ENCODE results near the gene COMT. TPM values are rescaled to one million over a fixed set of nuclear protein-coding genes. Genes with fewer than 3 reads are reported as not detected.

The COMT gene
- total RNA-seq, 1 donor from 2014 or later, result 146 TPM

- ATAC-seq, result peak; percentile 78
Observed at GRCh38 chr22:19984201-19984753, 42.7 kb downstream of the COMT start.

- ATAC-seq, result no peak
Observed at GRCh38 chr22:19984851-19985811, 43.6 kb downstream of the COMT start.

GRCh38 chr22:19986011-19986409 lies 44.4 kb downstream of the COMT start:
- ATAC-seq, result no peak

- ATAC-seq, result peak; percentile 68
Observed at GRCh38 chr22:19986410-19987341, 45.1 kb downstream of the COMT start.

- no peak for ATAC-seq
Observed at GRCh38 chr22:19987394-19988306, 46.1 kb downstream of the COMT start.

GRCh38 chr22:19988331-19988808 lies 46.8 kb downstream of the COMT start:
- ATAC-seq, result no peak

GRCh38 chr22:19988965-19989724 lies 47.6 kb downstream of the COMT start:
- ATAC-seq, result no peak

GRCh38 chr22:19989725-19990067 lies 48.1 kb downstream of the COMT start:
- ATAC-seq, result no peak

- no peak for ATAC-seq
Observed at GRCh38 chr22:19990188-19990587, 48.6 kb downstream of the COMT start.

GRCh38 chr22:19990609-19991394 lies 49.2 kb downstream of the COMT start:
- ATAC-seq, result no peak

GRCh38 chr22:19991395-19991644 lies 49.7 kb downstream of the COMT start:
- ATAC-seq, result no peak

- no peak for ATAC-seq
Observed at GRCh38 chr22:19991645-19992451, 50.3 kb downstream of the COMT start.

- ATAC-seq, result no peak
Observed at GRCh38 chr22:19992481-19992911, 50.9 kb downstream of the COMT start.

GRCh38 chr22:19992921-19993355 lies 51.4 kb downstream of the COMT start:
- ATAC-seq, result no peak

- ATAC-seq, result no peak
Observed at GRCh38 chr22:19993926-19994325, 52.4 kb downstream of the COMT start.

- ATAC-seq, result no peak
Observed at GRCh38 chr22:19994851-19995610, 53.5 kb downstream of the COMT start.

- no peak for ATAC-seq
Observed at GRCh38 chr22:19995611-19996339, 54.2 kb downstream of the COMT start.

Measured in esophagus mucosa (tissue), 1 donor.